Activated naive CD4-positive, alpha-beta T cell treated with anti-CD3 and anti-CD28 coated beads, Interleukin-2, amount 50 U/mL, for 24 hours (primary cell): ENCODE results near the gene SYTL1.
"Not testable (repeated sequence)": the region's sequence is repeated elsewhere in the genome, so short reads cannot be mapped to it uniquely, and the experiment has no call there.

Experiments used
- H3K27ac Mint-ChIP-seq: one replicate; pipeline ENCODE4 v1.8.0; 2021; ENCODE audit warnings: mild to moderate bottlenecking, mixed read lengths
- H3K27me3 Mint-ChIP-seq: one replicate; pipeline ENCODE4 v1.8.0; 2021; ENCODE audit warnings: mixed read lengths
- H3K36me3 Mint-ChIP-seq: one replicate; pipeline ENCODE4 v1.8.0; 2021; ENCODE audit warnings: mixed read lengths
- H3K4me1 Mint-ChIP-seq: one replicate; pipeline ENCODE4 v1.8.0; 2021; ENCODE audit warnings: mixed read lengths
- H3K4me3 Mint-ChIP-seq: one replicate; pipeline ENCODE4 v1.8.0; 2021; ENCODE audit warnings: mild to moderate bottlenecking, mixed read lengths
- H3K9me3 Mint-ChIP-seq: one replicate; pipeline ENCODE4 v1.8.0; 2021; ENCODE audit warnings: mixed read lengths

Gene SYTL1

DNA sequence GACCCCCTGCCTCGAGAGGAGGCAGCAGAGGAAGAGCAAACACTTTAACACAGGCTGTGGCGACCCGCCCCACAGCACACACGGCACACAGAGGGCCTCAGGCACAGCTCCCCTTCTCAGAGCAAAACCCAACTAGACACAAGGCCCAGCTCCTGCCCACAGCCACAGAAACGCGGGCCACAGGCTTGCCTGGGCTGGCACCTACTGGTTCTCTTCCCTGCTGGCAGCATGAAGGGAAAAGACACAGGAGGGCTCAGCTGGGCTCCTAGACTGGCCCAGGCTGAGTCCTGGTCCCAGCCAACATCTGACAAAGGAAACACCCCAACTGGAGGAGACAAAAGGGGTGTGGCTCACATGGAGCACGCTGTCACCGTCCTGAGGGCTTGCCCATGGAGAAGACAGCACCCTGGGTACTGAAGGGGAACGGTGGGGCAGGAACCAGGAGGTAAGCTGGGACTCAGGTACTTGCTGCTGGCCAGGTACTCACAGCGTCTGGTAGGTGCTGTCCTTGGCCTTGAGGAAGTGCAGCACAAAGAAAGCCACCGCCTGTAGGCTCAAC, 37.8 kb downstream of the SYTL1 start:
- Mint-ChIP-seq H3K36me3 (no peaks in the 10 kb centered on the region), H3K27ac (no peak overlapping the region), H3K4me3 (no peak overlapping the region), H3K4me1 (no peaks in the 10 kb centered on the region), H3K9me3 (no peaks in the 10 kb centered on the region), H3K27me3 (no peaks in the 10 kb centered on the region)

DNA sequence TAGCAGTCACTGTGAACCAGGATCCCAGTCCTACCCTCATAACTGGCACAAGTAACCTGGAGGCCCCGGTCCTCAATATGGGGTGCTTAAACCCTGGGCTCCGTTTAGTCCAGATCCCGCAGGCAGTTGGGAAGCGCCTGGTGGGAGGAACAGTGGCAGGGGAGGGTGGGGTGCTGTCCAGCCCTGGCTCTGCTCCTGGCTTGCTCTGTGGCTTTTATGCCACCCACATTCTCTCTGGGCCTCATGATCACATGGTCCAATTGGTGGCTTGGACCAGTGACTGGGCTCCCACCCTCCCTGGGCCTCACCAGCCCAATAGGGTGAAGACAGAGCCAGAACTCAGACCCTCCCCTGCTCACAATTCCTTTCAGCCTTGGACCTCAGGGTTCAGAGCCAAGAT, 38.4 kb downstream of the SYTL1 start:
- Mint-ChIP-seq H3K9me3 (no peaks in the 10 kb centered on the region), H3K4me3 (no peak overlapping the region), H3K27me3 (no peaks in the 10 kb centered on the region), H3K4me1 (no peaks in the 10 kb centered on the region), H3K36me3 (no peaks in the 10 kb centered on the region), H3K27ac (no peak overlapping the region)

DNA sequence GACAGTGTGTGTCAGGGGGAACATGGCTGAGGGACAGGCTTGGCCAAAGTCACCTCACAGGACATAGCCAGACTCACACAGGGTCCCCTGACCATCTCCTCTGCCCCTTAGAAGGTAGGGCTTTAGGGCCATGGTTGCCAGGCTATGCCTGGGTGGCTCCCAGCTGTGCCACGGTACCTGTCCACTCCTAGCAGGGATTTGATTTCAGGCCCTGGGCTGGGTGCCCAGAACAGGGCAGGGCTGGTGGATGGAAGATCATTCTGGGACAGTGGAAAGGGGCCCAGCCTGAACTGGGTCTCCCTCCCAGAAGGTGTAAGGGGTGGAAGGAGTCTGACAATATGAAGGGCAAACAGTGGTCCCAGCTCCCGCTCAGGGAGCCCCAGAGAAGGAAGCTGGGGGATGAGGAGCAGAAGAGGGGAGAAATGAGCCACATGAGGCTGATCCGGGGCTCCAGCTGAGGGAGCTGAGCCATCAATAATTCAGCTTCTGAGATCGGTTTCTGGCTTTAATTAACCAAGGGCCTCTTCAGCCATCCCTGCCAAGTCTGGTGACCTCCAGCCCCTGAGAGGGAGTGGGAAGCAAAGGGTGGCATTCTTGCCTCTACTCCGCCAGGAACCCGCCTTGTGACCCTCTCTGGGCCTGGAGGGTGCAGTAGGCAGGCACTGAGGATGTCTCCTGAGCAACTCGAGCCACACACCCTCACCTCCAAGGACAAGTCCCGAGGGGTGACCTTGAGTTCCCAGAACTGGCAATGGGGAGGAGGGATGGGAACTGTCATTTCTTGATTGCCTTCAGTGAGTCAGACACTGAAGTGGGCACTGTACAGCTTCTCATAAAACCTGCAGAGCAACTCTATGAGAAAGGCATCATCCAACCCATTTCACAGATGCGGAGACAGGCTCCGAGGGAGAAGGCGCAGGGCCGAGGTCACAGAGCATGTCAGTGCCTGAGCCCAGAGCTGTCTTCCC, 39.2 kb downstream of the SYTL1 start:
- H3K4me1 Mint-ChIP-seq = no peaks in the 10 kb centered on the region

DNA sequence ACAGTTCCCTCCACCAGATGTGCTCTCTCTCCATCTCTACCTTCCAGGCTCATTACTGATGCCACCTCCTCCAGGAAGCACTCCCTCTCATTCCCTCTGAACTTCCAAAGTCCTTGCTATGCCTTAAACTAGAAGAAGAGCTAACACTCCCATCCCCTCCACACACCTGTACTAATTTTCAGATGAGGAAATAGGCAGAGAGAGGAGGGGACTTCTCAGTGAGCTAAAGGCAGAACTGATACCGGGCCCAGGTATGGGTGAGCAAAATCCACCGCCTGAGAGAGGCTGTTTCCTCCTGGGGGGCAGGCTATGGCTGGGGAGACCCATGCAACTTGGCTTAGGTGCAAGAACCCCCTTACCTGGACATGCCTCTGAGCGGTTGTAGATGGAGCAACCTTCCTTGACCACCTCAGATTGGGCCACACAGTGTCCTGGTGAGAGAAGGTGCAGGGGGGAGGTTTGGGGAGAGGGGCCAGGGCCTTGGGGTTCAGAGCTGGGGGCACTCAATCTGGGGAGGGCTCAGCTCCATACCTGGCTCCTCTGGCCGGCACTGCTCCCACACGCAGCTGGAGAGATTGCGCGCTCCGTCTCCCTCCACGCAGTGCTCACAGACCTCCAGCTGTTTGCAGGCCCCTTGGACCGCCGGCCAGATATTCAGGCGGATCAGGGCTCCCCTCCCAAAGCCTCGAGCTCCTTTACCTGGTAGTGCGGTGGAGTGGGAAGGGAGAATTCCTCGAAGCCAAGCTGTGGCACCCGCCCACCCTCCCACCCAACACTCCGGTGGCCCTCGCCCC, 40.3 kb downstream of the SYTL1 start:
- Mint-ChIP-seq H3K4me1 (no peaks in the 10 kb centered on the region), H3K4me3 (no peak overlapping the region), H3K36me3 (no peaks in the 10 kb centered on the region), H3K27me3 (no peaks in the 10 kb centered on the region), H3K9me3 (no peaks in the 10 kb centered on the region), H3K27ac (no peak overlapping the region)

More for the DNA sequence above, 39.2 kb downstream of the SYTL1 start:
- H3K27me3 Mint-ChIP-seq = no peaks in the 10 kb centered on the region
- no peak overlapping the region for H3K4me3 Mint-ChIP-seq
- H3K27ac Mint-ChIP-seq = no peak overlapping the region
- no peaks in the 10 kb centered on the region for H3K9me3 Mint-ChIP-seq
- H3K36me3 Mint-ChIP-seq = no peaks in the 10 kb centered on the region

DNA sequence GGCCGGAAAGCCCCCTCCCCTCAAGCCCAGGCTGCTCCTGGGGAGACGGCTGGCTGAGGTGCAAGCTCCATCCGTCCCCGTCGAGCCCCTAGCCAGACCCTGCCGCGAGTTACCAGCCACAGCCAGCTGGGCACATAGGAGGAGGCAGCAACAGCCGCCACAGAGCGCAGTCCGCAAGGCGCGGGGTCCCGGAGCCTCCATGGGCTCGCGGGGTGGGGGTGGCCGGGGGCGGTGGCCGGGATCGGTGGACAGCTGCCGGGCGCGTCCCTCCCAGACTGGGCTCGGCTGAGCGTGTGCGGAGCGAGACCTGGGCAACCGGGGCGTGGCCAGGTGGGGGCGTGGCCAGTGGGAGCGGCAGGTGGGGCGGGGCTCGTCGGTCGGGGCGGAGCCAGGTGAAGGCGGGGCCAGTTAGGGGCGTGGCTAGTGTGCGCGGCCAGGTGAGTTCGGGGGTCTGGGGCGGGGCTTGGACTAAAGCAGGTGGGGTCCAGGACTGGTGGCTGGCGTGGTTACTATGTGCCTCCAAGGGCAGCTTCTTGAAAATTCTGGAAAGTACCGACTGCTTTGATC, 41.3 kb downstream of the SYTL1 start, which contains the start of gene CD164L2:
TSS of gene CD164L2 (minus strand) at position 295 of the 567 bp plus-strand sequence. CDS start at position 201, 94 bp downstream.
- H3K4me1 Mint-ChIP-seq = no peaks in the 10 kb centered on the region
- H3K9me3 Mint-ChIP-seq = no peaks in the 10 kb centered on the region
- no peak within 1 kb of the TSS for H3K27ac Mint-ChIP-seq
- no peaks in the 10 kb centered on the region for H3K36me3 Mint-ChIP-seq
- no peaks in the 10 kb centered on the region for H3K27me3 Mint-ChIP-seq
- no peak within 1 kb of the TSS for H3K4me3 Mint-ChIP-seq

DNA sequence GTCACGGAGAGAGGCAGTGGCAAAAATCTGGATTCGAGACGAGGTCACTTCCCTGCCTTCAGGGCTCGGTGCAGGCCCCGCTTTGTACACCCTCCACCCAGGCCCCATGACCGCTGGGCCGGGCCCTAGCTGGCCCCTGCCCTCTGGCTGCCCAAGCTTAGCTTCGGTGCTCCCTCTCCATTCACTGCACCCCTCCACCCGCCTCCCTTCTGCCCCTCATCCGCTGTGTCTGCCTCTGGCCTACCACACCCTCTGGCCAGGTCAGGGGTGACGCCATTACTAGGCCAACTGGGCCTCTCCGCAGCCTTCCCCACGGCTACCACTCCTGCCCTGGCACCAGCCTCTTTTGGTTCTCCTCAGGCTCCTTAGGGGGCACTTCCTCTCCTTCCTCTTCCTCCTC, 41.8 kb downstream of the SYTL1 start:
- Mint-ChIP-seq H3K27ac (no peak overlapping the region), H3K9me3 (no peaks in the 10 kb centered on the region), H3K4me1 (peaks cover 2% of the 10 kb centered on the region), H3K36me3 (no peaks in the 10 kb centered on the region), H3K4me3 (no peak overlapping the region), H3K27me3 (no peaks in the 10 kb centered on the region)

DNA sequence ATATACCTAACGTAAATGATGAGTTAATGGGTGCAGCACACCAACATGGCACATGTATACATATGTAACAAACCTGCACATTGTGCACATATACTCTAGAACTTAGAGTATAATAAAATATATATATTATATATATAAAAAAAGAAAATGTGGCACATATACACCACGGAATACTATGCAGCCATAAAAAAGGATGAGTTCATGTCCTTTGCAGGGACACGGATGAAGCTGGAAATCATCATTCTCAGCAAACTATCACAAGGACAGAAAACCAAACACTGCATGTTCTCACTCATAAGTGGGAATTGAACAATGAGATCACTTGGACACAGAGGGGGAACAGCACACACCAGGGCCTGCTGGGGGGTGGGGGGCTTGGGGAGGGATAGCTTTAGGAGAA, 43.0 kb downstream of the SYTL1 start:
- H3K36me3 Mint-ChIP-seq, H3K4me1 Mint-ChIP-seq, H3K27ac Mint-ChIP-seq, H3K27me3 Mint-ChIP-seq, H3K4me3 Mint-ChIP-seq, H3K9me3 Mint-ChIP-seq: not testable (repeated sequence)

DNA sequence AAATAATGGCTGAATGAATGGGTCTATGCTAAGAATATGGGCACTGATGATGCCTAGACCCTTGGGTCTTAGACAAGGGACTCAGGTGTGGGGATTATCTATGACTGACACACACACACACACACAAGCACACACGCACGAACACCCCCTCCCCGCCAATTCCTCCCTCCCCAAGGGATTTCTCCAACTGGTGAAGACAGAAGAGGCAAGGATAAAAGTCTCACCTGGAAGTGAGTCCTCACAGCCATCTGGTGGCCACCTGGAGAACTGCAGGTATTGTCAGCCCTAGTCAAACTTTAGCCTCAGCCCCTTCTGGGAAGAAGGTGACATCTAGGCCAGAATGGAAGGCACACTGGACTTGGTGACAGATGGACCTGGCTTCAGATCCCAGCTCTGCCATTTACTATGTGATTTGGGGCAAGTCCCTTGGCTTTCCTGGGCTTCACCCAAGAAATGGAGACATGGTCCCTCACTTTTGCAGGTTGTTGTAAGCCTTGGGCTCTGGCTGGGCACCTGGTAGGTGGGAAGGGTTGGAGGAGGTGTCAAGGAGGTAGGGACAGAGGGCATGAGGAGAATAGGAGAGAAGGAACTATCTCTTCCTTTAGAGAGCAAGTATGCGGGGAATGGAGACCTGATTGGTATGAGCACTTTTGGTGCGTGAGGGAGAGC, 46.6 kb downstream of the SYTL1 start:
- Mint-ChIP-seq H3K4me3 (peak overlapping the region; percentile 45), H3K27ac (peak overlapping the region; percentile 47), H3K36me3 (no peaks in the 10 kb centered on the region), H3K9me3 (no peaks in the 10 kb centered on the region), H3K4me1 (peaks cover 13% of the 10 kb centered on the region), H3K27me3 (no peaks in the 10 kb centered on the region)

DNA sequence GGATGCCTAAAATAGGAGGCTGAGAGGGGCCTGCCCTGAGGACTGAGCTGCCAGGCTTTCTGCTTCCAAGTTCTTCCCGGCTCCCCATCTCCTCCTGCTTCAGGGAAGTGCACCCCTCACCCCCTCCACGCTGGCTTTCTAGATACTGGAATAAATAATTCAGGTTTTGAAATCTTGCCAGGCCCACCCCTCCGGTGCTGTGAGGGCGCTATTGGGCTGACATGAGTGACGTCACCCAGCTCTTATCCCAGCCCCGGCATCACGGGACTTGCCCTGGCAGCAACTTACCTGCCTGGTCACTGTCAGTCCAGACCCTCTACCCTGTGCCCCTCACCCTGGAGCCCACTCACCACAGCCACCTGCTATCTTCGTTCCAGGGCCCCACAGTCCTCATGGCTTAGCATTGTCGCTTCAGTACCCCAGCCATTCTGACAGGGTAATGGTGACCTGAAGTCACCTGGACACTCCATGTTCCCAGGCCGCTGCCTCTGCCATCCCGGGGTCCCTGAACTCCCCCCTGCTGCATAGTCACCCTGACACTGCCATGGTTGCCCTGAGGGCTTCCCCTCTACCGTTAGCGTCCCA, 49.8 kb downstream of the SYTL1 start:
- peak overlapping the region; percentile 90 for H3K4me3 Mint-ChIP-seq
- H3K9me3 Mint-ChIP-seq = no peaks in the 10 kb centered on the region
- peaks cover 20% of the 10 kb centered on the region for H3K4me1 Mint-ChIP-seq
- no peaks in the 10 kb centered on the region for H3K36me3 Mint-ChIP-seq
- H3K27me3 Mint-ChIP-seq = no peaks in the 10 kb centered on the region
- peak overlapping the region; percentile 88 for H3K27ac Mint-ChIP-seq

DNA sequence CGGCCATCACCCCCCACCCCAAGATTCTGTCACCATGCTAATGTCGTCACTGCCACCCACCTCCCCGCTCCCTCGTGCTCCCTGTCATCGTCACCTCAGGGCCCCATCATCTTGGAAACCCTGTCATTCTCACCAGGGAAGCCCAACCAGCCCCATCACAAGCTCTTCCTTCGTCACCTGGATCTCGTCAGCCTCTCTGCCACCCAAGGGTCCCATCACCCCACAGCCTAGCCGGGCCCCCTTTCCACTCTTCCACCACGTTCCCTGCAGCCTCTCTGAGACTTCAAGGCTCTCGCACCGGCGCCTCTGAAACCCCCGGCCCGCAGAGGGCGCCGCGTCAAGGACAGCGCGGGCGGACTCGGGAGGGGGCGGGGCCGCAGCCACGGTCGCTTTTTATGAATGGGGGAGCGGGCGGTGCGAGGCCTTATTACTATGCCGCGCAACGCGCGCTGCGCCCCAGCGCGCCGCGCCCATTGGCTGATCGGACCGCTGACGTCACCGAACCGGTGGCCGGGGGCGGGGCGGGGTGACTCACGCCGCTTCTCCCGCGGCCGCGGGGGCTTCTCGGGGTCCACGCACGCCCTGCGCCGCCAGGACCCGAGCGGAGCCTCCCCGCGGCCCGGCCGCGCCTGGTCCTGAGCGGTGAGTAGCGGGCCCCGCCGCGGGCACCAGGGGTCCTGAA, 50.4 kb downstream of the SYTL1 start, which contains the start of gene GPR3:
TSS of gene GPR3 (plus strand) at position 527 of the 682 bp plus-strand sequence. CDS start 1,177 bp downstream, outside the sequence.
- H3K9me3 Mint-ChIP-seq = no peaks in the 10 kb centered on the region
- peaks cover 20% of the 10 kb centered on the region for H3K4me1 Mint-ChIP-seq
- H3K36me3 Mint-ChIP-seq = no peaks in the 10 kb centered on the region
- H3K4me3 Mint-ChIP-seq = peak within 1 kb of the TSS; percentile 90
- H3K27ac Mint-ChIP-seq = peak within 1 kb of the TSS; percentile 88
- no peaks in the 10 kb centered on the region for H3K27me3 Mint-ChIP-seq

DNA sequence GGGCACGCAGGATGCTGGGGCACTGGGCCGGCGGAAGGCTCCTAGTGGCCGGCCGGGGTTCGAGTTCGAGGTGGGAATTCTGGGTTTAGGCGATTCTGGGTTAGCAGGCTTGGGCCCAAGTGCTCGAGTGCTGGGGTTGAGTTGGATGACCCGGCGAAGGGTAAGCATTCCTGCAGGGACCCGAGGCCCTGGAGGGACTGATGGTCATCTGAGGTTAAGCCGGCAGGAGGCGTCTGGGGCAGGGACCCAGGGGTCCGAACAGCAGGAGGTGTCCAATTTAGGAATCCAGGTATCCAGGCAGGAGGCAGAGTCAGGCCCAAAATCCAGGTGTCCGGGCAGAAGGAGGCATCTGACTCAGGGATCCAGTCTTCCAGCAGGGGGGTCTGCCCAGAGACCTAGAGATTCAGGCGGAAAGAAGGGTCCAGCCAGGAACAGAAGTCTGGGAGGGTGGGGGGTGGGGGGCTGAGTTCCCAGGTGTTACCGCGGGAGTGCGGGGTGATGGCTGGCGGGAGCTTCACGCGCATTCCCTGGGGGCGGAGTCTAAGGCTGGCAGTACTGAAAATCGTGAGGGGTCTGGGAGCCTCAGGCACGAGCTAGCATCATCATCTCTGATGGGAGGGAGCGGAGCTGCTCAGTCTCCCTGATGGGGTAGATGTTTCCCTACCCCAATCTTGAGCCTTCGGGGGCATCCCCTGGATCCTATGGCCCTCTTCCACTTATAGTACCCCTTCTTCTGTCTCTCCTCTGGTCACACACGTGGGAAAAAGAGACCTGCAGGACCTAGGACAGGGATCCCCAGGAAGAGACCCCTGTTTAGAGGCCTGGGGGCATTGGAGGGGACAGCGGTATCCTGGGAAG, 51.2 kb downstream of the SYTL1 start:
- Mint-ChIP-seq H3K9me3 (no peaks in the 10 kb centered on the region), H3K27me3 (no peaks in the 10 kb centered on the region), H3K27ac (peak overlapping the region; percentile 8), H3K36me3 (no peaks in the 10 kb centered on the region), H3K4me3 (peak overlapping the region; percentile 76), H3K4me1 (peaks cover 20% of the 10 kb centered on the region)

DNA sequence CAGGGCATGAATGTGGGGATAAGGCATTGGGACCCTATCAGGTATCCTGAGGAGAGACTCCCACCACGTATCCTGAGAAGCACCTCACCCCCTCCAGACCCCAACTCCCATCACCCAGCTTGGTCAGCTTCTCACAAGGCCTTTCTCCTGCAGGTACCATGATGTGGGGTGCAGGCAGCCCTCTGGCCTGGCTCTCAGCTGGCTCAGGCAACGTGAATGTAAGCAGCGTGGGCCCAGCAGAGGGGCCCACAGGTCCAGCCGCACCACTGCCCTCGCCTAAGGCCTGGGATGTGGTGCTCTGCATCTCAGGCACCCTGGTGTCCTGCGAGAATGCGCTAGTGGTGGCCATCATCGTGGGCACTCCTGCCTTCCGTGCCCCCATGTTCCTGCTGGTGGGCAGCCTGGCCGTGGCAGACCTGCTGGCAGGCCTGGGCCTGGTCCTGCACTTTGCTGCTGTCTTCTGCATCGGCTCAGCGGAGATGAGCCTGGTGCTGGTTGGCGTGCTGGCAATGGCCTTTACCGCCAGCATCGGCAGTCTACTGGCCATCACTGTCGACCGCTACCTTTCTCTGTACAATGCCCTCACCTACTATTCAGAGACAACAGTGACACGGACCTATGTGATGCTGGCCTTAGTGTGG, 51.9 kb downstream of the SYTL1 start:
- H3K36me3 Mint-ChIP-seq = no peaks in the 10 kb centered on the region
- peaks cover 17% of the 10 kb centered on the region for H3K4me1 Mint-ChIP-seq
- H3K27ac Mint-ChIP-seq = peak overlapping the region; percentile 41
- H3K9me3 Mint-ChIP-seq = no peaks in the 10 kb centered on the region
- no peaks in the 10 kb centered on the region for H3K27me3 Mint-ChIP-seq
- H3K4me3 Mint-ChIP-seq = peak overlapping the region; percentile 70

DNA sequence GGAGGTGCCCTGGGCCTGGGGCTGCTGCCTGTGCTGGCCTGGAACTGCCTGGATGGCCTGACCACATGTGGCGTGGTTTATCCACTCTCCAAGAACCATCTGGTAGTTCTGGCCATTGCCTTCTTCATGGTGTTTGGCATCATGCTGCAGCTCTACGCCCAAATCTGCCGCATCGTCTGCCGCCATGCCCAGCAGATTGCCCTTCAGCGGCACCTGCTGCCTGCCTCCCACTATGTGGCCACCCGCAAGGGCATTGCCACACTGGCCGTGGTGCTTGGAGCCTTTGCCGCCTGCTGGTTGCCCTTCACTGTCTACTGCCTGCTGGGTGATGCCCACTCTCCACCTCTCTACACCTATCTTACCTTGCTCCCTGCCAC, 52.4 kb downstream of the SYTL1 start:
- H3K27ac Mint-ChIP-seq = no peak overlapping the region
- peaks cover 17% of the 10 kb centered on the region for H3K4me1 Mint-ChIP-seq
- H3K9me3 Mint-ChIP-seq = no peaks in the 10 kb centered on the region
- H3K27me3 Mint-ChIP-seq = no peaks in the 10 kb centered on the region
- H3K36me3 Mint-ChIP-seq = no peaks in the 10 kb centered on the region
- no peak overlapping the region for H3K4me3 Mint-ChIP-seq
